T-helper 2 cell (primary cell): ENCODE data around the gene DLK2.
A peak's percentile ranks its signal among the peaks of the same experiment; 100 is the strongest.
"Not testable (repeated sequence)": the region's sequence is repeated elsewhere in the genome, so short reads cannot be mapped to it uniquely, and the experiment has no call there.

ENCODE experiments used
- DNase-seq, 5 experiments: peaks; one replicate each; pipeline versions ENCODE4 v3.0.0 to v3.0.0-alpha.2; 2012 to 2022
- total RNA-seq, 2 donors: gene quantifications; one replicate each; lab custom pipeline; 2026; lab: John Stamatoyannopoulos, UW

Gene DLK2, protein sequence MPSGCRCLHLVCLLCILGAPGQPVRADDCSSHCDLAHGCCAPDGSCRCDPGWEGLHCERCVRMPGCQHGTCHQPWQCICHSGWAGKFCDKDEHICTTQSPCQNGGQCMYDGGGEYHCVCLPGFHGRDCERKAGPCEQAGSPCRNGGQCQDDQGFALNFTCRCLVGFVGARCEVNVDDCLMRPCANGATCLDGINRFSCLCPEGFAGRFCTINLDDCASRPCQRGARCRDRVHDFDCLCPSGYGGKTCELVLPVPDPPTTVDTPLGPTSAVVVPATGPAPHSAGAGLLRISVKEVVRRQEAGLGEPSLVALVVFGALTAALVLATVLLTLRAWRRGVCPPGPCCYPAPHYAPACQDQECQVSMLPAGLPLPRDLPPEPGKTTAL
- total RNA-seq = 0.62 to 1.0 reads per million in 2 donors

DNA sequence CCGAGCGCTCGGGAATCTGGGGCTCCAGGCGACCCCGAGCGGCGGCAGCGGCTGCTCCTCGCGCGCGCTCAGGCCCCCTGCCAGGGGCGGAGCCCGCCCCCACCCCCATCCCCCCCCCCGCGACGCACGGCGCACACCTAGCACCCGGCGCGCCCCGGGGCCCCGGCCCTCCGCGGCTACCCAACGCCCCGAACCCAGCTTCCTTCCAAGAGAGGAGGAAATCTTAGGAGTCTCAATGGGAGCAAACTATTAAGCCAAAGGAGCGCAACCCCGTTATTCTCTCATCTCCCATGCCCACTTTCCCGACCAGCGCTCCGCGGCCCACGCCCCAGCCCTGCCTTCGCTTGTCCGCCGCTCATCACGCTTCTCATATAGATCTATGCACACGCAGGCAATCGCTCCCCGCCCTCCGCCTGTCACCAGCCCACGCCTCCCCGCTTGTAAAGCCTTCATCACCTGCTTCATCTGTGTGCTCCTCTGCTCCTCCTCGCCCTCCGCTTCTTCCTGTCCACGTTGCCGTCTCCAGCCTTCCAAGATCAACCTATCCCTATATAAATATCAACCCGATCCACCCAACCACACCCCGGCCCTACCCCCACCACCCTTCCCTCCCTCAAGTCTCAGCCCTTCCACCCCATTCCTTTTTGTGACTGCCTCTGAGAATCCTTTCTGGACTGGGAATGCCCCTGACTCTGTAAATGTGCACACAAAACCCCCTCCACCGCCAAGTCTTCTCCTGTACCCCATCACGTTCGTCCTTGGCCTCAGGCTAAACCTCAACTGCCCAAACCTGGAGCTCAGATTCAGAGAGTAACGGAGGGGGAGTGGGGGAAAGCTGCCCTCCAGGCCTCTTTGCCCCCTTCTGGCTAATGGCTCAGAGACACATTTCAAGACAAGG is at the start of gene DLK2:
Gene DLK2 (minus strand): TSS at position 18 of the 898 bp plus-strand sequence. CDS start 723 bp downstream, outside the sequence.
- peak in 4 of 5 experiments; percentile 24 to 63 (median 35) for DNase-seq

DNA sequence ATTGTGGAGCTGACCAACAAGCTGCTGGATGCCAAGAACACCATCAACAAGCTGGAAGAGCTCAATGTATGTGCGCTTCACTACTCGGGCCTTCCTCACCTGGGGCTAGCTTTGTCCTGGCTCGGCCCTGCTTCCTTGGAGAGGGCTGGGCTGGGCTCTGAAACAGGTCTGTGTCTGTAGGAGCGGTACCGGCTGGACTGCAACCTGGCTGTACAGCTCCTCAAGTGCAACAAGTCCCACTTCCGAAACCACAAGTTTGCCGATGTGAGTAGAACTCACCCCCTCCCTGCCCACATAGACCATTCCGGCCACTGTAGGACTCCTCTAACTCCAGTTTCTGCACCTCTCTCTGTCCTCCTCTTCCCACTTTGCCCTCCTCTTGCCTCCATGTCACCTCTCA is 48.1 kb upstream of the DLK2 start:
- DNase-seq = no peak

DNA sequence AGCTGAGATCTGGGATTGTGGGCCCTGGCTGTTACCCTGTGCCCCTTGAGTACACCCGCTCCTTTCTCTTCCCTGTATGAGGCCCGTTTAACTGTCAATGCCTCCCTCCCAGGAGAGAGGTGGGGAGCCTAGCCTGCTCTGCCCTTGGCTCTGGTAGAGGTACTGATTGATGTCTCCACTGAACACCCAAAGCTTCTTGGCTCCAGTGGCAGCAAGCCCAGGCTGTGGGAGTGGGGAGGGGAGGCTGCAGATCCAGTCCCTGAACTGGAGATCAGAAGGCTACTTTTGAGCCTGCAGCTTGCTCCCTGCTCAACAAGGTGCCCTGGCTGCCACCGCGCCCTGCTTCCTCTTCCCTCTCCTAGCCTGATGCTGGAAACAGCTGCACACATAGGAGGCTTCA is 47.3 kb upstream of the DLK2 start:
- DNase-seq = no peak

DNA sequence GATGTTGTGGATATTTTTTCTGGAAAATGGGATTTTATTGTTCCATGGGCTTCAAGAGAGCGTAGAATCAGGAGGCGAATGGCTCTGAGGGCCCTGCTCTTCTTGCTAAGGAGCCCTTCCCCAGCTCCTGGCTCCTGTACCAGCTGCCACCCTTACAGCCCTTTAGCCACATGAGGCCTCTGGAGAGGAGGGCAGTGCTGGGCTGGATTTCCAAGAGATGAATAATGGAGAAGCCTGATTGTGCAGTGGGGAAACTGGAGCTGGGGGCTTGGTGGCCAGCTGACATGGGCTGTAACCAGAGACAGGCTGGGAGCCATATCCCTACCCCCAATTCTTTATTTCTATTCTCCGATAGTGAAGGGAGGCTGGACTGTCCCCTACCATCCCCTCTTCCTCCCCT is 45.6 kb upstream of the DLK2 start:
- no peak for DNase-seq

DNA sequence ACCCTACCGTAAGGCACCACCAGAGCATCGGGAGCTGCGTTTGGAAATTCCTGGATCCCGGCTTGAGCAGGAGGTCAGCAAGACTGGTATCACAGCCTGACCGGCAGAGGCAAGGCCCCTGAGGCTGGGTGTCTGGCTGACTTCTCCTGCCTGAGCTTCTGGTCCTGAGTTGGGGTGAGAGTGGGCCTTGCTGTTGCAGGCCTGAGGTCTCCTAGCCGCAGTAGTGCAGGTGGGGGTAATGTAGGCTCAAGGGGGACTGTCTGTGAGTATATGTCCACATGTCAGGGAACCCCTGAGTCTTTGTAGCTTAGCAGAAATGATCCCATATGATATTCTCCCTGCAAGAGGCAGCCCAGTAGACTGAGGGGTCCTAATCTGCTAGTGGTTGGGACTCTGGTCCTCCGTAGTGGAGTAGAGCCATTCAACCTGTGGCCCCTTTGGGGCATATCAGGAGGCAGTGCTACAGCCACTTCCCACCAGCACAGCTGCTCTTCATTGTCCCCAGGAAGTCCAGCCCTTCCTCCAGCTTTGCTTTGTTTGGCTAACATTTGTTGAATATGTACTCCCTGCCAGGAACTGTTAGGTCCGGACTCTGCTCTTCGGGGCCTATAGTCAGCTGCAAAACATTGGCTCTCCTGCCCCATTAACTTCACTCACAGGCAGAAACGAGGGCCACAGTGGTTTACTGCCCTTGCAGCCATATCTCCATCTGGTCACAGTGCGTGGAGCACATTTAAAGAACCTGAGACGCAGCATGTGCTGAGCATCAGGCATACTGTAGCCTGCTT is 43.9 kb upstream of the DLK2 start:
- no peak for DNase-seq

DNA sequence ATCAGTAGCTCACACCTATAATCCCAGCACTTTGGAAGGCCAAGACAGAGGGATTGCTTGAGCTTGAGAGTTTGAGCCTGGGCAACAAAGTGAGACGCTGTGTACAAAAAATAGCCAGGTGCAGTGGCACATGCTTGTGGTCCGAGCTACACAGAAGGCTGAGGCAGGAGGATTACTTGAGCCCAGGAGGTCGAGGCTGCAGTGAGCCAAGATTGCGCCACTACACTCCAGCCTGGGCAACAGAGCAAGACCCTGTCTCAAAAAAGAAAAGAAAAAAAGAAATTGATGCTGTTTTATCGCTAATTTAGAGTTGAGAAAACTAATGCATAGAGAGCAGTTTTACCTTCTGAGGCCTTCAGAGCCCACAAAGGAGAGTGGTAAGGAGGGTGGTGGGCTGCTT is 42.9 kb upstream of the DLK2 start:
- DNase-seq = not testable (repeated sequence)

DNA sequence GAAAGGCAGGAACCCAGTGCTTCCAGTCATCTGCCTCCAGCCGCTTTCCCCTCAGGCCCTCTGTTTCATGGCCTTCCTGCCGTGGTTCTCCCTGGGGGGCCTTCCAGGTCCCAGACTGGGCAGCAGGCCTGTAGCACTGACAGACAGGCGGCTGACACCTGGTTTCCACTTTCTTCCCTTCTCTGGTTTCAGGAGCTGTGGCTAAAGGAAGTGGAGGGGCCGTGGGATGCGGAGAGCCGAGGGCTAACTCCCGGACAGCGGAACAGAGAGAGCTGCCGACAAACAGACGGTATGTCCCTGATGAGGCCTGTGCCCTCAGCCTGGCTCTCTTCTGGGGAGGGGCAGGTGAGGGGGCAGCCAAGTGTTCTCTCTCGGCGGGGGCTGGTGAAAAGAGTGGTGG is 42.3 kb upstream of the DLK2 start:
- DNase-seq = no peak

DNA sequence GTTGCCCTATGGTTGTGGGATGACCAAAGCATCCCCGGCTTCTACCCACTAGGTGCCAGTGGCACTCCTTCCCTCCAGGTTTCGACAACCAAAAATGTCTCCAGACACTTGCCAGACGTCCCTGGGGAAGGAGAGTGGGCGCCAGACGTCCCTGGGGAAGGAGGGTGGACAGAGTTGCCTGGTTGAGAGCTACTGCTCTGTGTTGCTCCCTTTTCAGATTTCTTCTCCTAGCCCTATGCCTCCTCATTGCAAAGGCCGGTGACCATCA is 41.7 kb upstream of the DLK2 start:
- no peak for DNase-seq

DNA sequence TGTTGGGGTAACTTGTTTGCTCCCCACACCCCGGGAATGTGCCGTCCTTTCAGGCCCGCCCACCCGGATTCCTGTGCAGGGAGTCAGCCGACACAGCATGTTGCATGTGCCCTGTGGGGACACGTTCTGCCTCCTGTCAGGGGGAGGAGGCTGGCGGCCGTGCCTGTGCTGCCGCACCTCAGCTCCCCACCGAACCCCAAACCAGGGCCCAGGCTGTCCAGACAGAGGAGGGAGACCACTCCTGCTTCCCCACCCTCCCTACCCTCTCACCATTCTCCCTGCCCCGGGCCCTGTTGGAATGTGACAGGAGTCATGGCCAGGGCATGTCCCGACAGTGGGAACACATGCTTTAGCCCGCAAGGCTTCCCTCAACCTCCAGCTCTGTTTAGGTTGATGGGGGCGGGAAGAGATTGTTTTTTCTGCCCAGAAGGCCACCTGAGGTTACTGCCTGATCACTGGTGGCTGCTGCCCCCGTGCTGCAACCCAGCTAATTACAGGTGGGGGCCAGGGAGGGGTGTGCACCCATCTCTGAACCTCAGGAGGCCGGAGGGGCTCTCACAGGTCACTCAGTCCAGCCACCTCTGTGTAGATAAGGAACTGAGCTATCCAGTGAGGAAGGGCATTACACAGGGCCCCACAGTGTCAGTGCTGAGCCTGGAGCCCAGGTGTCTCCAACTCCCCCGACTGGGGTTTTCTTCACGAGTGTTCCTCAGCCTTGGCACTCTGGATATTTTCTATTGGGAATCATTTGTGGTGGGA is 41.2 kb upstream of the DLK2 start:
- no peak for DNase-seq

DNA sequence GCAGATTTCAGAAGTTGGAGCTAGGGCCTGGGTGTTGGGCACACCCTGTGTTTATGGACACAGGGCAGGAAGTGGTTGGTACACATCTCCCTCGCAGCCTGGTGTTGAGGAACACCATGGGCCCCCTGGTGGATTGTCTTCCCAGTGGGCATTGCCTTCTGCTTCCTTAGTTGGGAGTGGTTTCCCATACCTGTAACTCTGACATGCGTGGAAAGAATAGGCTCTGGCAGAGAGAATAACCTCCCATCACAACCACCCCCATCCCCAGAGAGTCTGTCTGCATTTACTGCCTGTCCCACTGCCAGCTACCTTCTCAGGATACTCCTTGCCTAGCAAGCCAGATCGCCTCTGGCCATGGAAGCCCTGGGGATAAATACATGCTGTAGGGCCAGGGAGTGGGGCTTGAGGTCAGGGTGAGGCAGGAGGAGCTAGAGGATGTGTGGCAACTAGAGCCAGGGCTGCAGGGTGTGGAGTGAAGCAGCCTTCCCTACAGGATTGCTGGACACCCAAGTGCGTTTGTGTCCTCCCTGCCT is 40.1 kb upstream of the DLK2 start:
- DNase-seq = peak in 2 of 5 experiments; percentile 17 to 64

DNA sequence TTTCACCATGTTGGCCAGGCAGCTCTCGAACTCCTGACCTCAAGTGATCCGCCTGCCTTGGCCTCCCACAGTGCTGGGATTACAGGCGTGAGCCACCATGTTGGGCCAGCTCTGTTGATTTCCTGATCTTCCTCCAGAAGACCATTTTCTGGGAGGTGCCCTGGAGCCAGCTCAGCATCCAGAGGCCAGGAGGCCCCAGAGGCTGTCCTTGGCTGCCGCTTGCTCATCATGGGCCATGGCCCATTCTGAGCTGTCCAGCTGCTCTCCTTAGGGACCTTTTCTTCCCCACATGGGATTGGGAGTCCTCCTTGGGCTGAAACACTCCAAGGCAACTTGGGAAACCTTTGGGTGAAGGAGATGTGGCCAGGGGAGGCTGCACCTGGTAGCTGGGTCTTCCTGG is 39.4 kb upstream of the DLK2 start:
- DNase-seq = no peak

DNA sequence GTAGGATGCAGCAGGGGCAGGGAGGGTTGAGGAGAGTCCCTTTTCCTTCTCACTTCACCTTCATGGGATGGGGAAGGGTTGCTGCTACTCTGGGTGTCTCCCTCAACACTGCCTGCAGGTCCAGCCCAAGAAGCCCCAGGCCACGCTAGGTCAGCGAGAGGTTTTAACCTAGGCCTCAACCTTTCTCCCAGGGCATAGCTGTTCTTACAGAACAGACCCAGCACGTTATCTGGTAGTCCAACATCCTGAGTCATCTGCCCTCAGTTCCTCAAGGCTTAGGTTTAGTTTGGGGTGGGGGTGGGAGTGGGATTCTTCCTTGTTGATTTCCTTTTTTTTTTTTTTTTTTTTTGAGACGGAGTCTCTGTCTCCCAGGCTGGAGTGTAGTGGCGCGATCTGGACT is 39.0 kb upstream of the DLK2 start:
- DNase-seq = no peak

DNA sequence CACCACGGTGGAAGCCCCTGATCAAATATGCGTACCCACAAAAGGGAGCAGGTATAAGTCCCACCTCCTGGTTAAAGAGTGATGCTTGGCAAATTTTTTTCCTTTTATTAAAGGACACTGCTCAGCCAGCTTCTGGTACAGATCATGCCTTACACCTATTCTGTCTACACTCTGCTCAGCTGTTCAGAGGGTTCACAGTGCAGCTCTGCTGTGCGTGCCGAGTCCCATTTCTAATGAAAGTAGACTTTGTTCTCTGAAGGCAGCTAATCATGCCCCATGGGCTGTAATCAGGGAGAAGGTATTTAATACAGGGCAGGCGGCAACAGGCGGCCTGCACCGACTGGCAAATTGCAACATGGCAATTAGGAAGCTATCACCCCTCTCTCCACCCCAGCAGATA is 38.5 kb upstream of the DLK2 start:
- DNase-seq = no peak

DNA sequence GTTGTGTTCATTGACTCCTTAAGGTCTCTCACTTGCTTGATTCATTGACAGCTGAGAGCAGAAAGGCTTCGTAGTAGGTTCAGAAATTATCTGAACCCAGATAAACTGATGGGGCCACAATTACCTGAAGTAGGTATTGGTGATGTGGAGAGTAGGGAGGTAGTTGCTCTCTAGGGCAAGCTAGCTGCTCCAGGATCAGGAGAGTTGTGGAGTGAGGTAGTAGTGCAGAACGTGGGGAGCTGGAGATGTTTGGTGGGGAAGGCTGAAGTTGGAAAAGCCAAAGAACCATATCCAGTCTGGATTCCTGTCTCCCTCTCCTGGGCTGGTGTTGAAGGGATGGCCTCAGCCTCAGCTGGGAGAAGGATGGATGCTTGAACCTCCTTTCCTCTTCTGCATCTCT is 37.9 kb upstream of the DLK2 start:
- DNase-seq = no peak

DNA sequence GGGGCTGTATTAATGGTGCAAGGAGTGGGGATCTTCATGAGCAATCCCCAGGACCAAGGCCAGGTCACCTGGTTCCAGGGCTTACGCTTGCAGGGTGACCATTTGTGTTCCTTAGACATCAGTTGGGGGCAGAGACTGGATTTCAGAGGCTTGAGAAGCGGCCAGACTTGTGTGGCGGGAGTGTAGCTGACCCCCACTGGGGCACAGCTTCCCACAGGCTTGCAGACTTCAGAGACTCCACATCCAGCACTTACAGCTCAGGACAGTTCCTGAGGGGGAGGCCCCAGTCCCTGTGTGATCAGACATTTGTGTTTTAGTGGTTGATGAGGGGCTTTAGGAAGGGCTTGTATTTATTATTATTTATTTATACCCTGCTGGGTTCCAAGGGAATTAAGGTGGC is 37.3 kb upstream of the DLK2 start:
- no peak for DNase-seq

DNA sequence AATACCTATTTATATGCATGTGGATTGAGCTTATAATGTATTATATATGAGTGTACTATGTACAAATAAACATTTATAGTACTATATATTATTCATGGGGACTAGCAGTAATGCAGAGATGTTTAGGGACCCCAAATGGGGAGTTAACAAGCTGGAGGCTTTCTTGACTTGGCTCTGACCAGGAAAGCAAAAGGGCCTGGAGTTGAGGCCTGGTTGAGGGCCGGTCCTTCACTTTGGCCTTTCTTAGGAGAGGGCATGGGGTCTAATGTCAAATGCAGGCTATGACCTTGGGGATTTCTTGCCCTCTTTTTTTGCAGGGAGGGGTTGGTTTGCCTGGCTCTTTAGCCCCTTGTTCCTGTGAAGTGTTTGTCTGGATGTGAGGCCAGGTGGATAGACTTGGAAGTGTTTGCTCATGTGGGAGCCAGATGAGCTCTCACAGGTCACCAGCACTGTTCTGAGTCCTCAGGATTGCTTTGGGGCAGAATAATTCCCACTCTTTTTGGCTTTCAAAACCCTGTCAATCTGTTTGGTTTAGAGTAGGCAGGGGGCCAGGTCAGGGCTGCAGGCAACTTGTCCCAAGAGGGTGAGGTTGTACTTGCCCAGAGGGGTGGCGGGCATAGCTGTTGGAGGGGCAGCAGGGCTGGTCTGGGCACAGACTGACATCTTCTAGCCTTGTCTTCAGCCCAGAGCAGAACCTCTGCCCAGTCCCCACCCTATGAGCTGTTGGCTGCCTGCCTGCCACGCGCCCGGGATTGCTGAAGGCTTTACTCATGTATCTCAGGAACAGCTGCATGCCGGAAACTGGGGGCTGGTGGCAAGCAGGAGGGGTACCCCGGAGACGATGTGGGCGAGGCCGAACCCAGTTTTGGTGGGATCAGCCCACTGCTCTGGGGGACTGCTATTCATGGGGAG is 36.7 kb upstream of the DLK2 start:
- DNase-seq = no peak

DNA sequence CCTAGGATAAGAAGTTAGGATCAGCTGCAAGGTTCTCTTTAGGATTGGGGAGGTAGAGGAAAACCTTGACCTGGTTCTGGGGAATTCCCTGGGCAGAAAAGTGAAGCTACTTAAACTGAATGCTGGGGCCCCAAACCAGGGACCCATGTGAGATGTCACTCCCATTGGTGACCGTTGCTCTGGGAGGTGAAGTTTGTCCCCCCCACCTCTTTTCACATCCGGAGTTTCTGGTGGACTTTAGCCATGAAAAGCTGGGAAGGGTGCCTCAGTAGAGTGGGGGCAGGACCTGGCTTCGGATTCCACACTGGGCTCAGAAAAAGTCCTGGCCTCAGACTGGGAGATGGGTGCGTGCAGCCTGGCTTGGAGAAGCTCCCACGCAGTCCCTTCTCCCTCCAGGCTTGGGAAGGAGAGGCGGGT is 35.2 kb upstream of the DLK2 start:
- DNase-seq = no peak

DNA sequence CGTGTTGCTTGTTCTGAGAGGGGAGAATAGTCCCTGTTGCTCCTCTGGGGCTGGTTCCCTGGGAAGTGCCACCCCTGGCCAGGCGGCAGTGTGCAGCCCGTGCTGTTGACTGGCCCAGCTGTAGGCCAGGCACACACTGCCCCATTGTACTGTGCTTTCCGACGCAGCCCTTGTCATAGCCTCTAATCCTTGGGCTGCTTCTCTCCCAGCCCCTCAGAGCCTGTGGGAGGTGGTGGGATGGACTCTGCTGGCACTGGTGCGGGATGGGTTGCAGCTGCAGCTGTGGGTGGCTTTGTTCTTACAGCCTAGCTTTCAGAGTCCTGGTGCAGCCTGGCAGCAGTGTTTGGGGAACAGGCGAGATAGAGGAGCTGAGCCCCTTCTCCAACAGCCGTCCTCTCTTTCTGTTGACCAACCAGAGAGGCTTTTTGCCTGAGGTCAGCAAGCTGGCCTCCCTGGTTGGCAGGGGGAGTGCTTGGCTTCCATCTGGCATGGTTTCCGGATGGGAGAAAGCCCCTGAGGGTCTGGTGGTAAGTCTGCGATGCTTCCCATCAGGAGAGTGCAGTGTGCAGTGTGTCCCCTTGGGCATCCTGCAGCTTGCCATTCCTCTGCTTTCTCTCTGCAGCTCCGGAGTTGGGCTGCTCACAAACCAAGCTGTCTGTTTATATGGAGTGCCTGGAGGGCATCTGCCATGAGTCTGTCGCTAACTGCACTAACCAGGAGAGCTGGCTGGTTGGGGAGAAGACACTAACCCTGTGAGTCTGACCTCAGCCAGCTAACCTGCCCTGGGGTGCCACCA is 34.1 kb upstream of the DLK2 start:
- no peak for DNase-seq

DNA sequence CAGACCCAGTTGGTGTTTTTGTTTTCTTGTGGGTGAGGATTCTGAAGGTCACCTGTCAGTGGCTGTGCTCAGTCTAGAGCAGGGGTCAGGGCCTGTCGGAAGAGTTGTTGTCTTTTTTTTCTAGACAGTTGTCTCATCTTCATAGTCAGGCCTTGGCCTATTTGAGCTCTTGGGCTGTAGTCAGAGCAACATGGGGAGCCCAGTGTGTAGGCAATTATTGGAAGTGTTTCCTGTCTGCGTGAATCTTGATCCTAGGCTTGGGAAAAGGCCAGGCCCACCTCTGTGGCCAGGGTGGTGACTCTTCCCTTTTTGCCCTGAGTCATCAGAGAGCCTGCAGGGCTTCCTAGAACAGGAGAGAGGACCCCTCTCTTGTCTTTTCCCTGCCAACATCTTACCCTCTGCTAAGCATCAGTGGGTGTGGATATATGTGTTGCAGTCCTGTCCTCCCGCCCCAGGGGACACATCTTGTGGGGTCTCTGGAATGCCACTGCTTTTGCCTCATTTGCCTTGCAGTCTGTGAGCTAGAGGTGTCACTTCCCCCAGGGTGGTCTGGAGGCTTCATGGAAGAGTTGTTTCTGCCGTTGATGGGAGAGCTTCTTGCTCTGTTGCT is 33.4 kb upstream of the DLK2 start:
- DNase-seq = no peak
